ENCODE results near the gene PRR16. TPM values are rescaled to one million over a fixed set of nuclear protein-coding genes. Genes with fewer than 3 reads are reported as not detected.

Gene PRR16
- total RNA-seq, 1 donor from 2014 or later, result 4.7 TPM

GRCh38 chr5:120510994-120511686 lies 47.0 kb downstream of the PRR16 start:
- Histone ChIP-seq H3K9me3 (ENCODE audit: control insufficient read depth in 3 of 3, low read length in 3 of 3) (no peaks in the 10 kb centered on the region), H3K27me3 (ENCODE audit: control insufficient read depth in 3 of 3, insufficient read depth in 3 of 3, low read length in 3 of 3) (no peaks in the 10 kb centered on the region), H3K36me3 (ENCODE audit: control insufficient read depth in 3 of 3, insufficient read depth in 3 of 3, low read length in 3 of 3) (no peaks in the 10 kb centered on the region), H3K9ac (ENCODE audit: low read depth in 1 of 3, low read length in 3 of 3) (no peak overlapping the region), H3K4me1 (ENCODE audit: control insufficient read depth in 3 of 3, insufficient read depth in 3 of 3, low read length in 3 of 3) (no peaks in the 10 kb centered on the region), H3K27ac (ENCODE audit: low read depth, low read length) (no peak overlapping the region), H3K4me3 (ENCODE audit: low read length in 3 of 3) (no peak overlapping the region)

GRCh38 chr5:120512068-120512467 lies 48.0 kb downstream of the PRR16 start:
- Histone ChIP-seq H3K9me3 (ENCODE audit: control insufficient read depth in 3 of 3, low read length in 3 of 3) (no peaks in the 10 kb centered on the region), H3K4me3 (ENCODE audit: low read length in 3 of 3) (no peak overlapping the region), H3K9ac (ENCODE audit: low read depth in 1 of 3, low read length in 3 of 3) (no peak overlapping the region), H3K36me3 (ENCODE audit: control insufficient read depth in 3 of 3, insufficient read depth in 3 of 3, low read length in 3 of 3) (no peaks in the 10 kb centered on the region), H3K4me1 (ENCODE audit: control insufficient read depth in 3 of 3, insufficient read depth in 3 of 3, low read length in 3 of 3) (no peaks in the 10 kb centered on the region), H3K27me3 (ENCODE audit: control insufficient read depth in 3 of 3, insufficient read depth in 3 of 3, low read length in 3 of 3) (no peaks in the 10 kb centered on the region), H3K27ac (ENCODE audit: low read depth, low read length) (no peak overlapping the region)

- Histone ChIP-seq H3K4me1 (ENCODE audit: control insufficient read depth in 3 of 3, insufficient read depth in 3 of 3, low read length in 3 of 3) (peaks cover 0 to 5% (median 4%) of the 10 kb centered on the region in 3 donors), H3K27ac (ENCODE audit: low read depth, low read length) (no peak overlapping the region), H3K4me3 (ENCODE audit: low read length in 3 of 3) (no peak overlapping the region), H3K36me3 (ENCODE audit: control insufficient read depth in 3 of 3, insufficient read depth in 3 of 3, low read length in 3 of 3) (no peaks in the 10 kb centered on the region), H3K9me3 (ENCODE audit: control insufficient read depth in 3 of 3, low read length in 3 of 3) (no peaks in the 10 kb centered on the region), H3K27me3 (ENCODE audit: control insufficient read depth in 3 of 3, insufficient read depth in 3 of 3, low read length in 3 of 3) (no peaks in the 10 kb centered on the region), H3K9ac (ENCODE audit: low read depth in 1 of 3, low read length in 3 of 3) (no peak overlapping the region)
Measured at GRCh38 chr5:120512791-120513650, 48.9 kb downstream of the PRR16 start.

GRCh38 chr5:120516805-120517204 lies 52.7 kb downstream of the PRR16 start:
- Histone ChIP-seq H3K4me1 (ENCODE audit: control insufficient read depth in 3 of 3, insufficient read depth in 3 of 3, low read length in 3 of 3) (peaks cover 0 to 5% (median 4%) of the 10 kb centered on the region in 3 donors), H3K27me3 (ENCODE audit: control insufficient read depth in 3 of 3, insufficient read depth in 3 of 3, low read length in 3 of 3) (no peaks in the 10 kb centered on the region), H3K36me3 (ENCODE audit: control insufficient read depth in 3 of 3, insufficient read depth in 3 of 3, low read length in 3 of 3) (no peaks in the 10 kb centered on the region), H3K9me3 (ENCODE audit: control insufficient read depth in 3 of 3, low read length in 3 of 3) (no peaks in the 10 kb centered on the region), H3K4me3 (ENCODE audit: low read length in 3 of 3) (no peak overlapping the region), H3K9ac (ENCODE audit: low read depth in 1 of 3, low read length in 3 of 3) (no peak overlapping the region), H3K27ac (ENCODE audit: low read depth, low read length) (no peak overlapping the region)

GRCh38 chr5:120517607-120518252 lies 53.6 kb downstream of the PRR16 start:
- no peaks in the 10 kb centered on the region for H3K36me3 ChIP-seq (ENCODE audit: control insufficient read depth in 3 of 3, insufficient read depth in 3 of 3, low read length in 3 of 3)
- H3K27me3 ChIP-seq (ENCODE audit: control insufficient read depth in 3 of 3, insufficient read depth in 3 of 3, low read length in 3 of 3), result no peaks in the 10 kb centered on the region
- H3K4me1 ChIP-seq (ENCODE audit: control insufficient read depth in 3 of 3, insufficient read depth in 3 of 3, low read length in 3 of 3), result peaks cover 0 to 5% (median 4%) of the 10 kb centered on the region in 3 donors
- H3K27ac ChIP-seq (ENCODE audit: low read depth, low read length), result no peak overlapping the region
- no peak overlapping the region for H3K9ac ChIP-seq (ENCODE audit: low read depth in 1 of 3, low read length in 3 of 3)
- no peaks in the 10 kb centered on the region for H3K9me3 ChIP-seq (ENCODE audit: control insufficient read depth in 3 of 3, low read length in 3 of 3)
- no peak overlapping the region for H3K4me3 ChIP-seq (ENCODE audit: low read length in 3 of 3)

- no peaks in the 10 kb centered on the region for H3K36me3 ChIP-seq (ENCODE audit: control insufficient read depth in 3 of 3, insufficient read depth in 3 of 3, low read length in 3 of 3)
- no peaks in the 10 kb centered on the region for H3K9me3 ChIP-seq (ENCODE audit: control insufficient read depth in 3 of 3, low read length in 3 of 3)
- H3K9ac ChIP-seq (ENCODE audit: low read depth in 1 of 3, low read length in 3 of 3), result no peak overlapping the region
- H3K4me3 ChIP-seq (ENCODE audit: low read length in 3 of 3), result no peak overlapping the region
- H3K27ac ChIP-seq (ENCODE audit: low read depth, low read length), result no peak overlapping the region
- H3K27me3 ChIP-seq (ENCODE audit: control insufficient read depth in 3 of 3, insufficient read depth in 3 of 3, low read length in 3 of 3), result no peaks in the 10 kb centered on the region
- H3K4me1 ChIP-seq (ENCODE audit: control insufficient read depth in 3 of 3, insufficient read depth in 3 of 3, low read length in 3 of 3), result peaks cover 0 to 5% (median 4%) of the 10 kb centered on the region in 3 donors
Measured at GRCh38 chr5:120518581-120518980, 54.5 kb downstream of the PRR16 start.

- no peak overlapping the region for H3K9ac ChIP-seq (ENCODE audit: low read depth in 1 of 3, low read length in 3 of 3)
- no peak overlapping the region for H3K4me3 ChIP-seq (ENCODE audit: low read length in 3 of 3)
- no peaks in the 10 kb centered on the region for H3K9me3 ChIP-seq (ENCODE audit: control insufficient read depth in 3 of 3, low read length in 3 of 3)
Measured at GRCh38 chr5:120527251-120527650, 63.2 kb downstream of the PRR16 start.

GRCh38 chr5:120528609-120529008 lies 64.5 kb downstream of the PRR16 start:
- Histone ChIP-seq H3K4me1 (ENCODE audit: control insufficient read depth in 3 of 3, insufficient read depth in 3 of 3, low read length in 3 of 3) (peaks cover 2 to 8% (median 8%) of the 10 kb centered on the region in 3 donors), H3K27ac (ENCODE audit: low read depth, low read length) (no peak overlapping the region), H3K36me3 (ENCODE audit: control insufficient read depth in 3 of 3, insufficient read depth in 3 of 3, low read length in 3 of 3) (no peaks in the 10 kb centered on the region), H3K4me3 (ENCODE audit: low read length in 3 of 3) (no peak overlapping the region), H3K9me3 (ENCODE audit: control insufficient read depth in 3 of 3, low read length in 3 of 3) (no peaks in the 10 kb centered on the region), H3K27me3 (ENCODE audit: control insufficient read depth in 3 of 3, insufficient read depth in 3 of 3, low read length in 3 of 3) (no peaks in the 10 kb centered on the region), H3K9ac (ENCODE audit: low read depth in 1 of 3, low read length in 3 of 3) (no peak overlapping the region)

More at GRCh38 chr5:120527251-120527650, 63.2 kb downstream of the PRR16 start:
- Histone ChIP-seq H3K27me3 (ENCODE audit: control insufficient read depth in 3 of 3, insufficient read depth in 3 of 3, low read length in 3 of 3) (no peaks in the 10 kb centered on the region), H3K36me3 (ENCODE audit: control insufficient read depth in 3 of 3, insufficient read depth in 3 of 3, low read length in 3 of 3) (no peaks in the 10 kb centered on the region), H3K4me1 (ENCODE audit: control insufficient read depth in 3 of 3, insufficient read depth in 3 of 3, low read length in 3 of 3) (peaks cover 2 to 8% (median 8%) of the 10 kb centered on the region in 3 donors), H3K27ac (ENCODE audit: low read depth, low read length) (no peak overlapping the region)

- H3K4me1 ChIP-seq (ENCODE audit: control insufficient read depth in 3 of 3, insufficient read depth in 3 of 3, low read length in 3 of 3), result peaks cover 2 to 8% (median 8%) of the 10 kb centered on the region in 3 donors
- H3K4me3 ChIP-seq (ENCODE audit: low read length in 3 of 3), result no peak overlapping the region
- no peaks in the 10 kb centered on the region for H3K27me3 ChIP-seq (ENCODE audit: control insufficient read depth in 3 of 3, insufficient read depth in 3 of 3, low read length in 3 of 3)
- H3K36me3 ChIP-seq (ENCODE audit: control insufficient read depth in 3 of 3, insufficient read depth in 3 of 3, low read length in 3 of 3), result no peaks in the 10 kb centered on the region
- no peak overlapping the region for H3K27ac ChIP-seq (ENCODE audit: low read depth, low read length)
- H3K9ac ChIP-seq (ENCODE audit: low read depth in 1 of 3, low read length in 3 of 3), result no peak overlapping the region
- no peaks in the 10 kb centered on the region for H3K9me3 ChIP-seq (ENCODE audit: control insufficient read depth in 3 of 3, low read length in 3 of 3)
Measured at GRCh38 chr5:120529386-120529785, 65.3 kb downstream of the PRR16 start.

GRCh38 chr5:120531215-120531614 lies 67.1 kb downstream of the PRR16 start:
- peaks cover 2 to 8% (median 8%) of the 10 kb centered on the region in 3 donors for H3K4me1 ChIP-seq (ENCODE audit: control insufficient read depth in 3 of 3, insufficient read depth in 3 of 3, low read length in 3 of 3)
- no peaks in the 10 kb centered on the region for H3K27me3 ChIP-seq (ENCODE audit: control insufficient read depth in 3 of 3, insufficient read depth in 3 of 3, low read length in 3 of 3)
- no peak overlapping the region for H3K9ac ChIP-seq (ENCODE audit: low read depth in 1 of 3, low read length in 3 of 3)
- no peak overlapping the region for H3K4me3 ChIP-seq (ENCODE audit: low read length in 3 of 3)
- H3K27ac ChIP-seq (ENCODE audit: low read depth, low read length), result no peak overlapping the region
- H3K9me3 ChIP-seq (ENCODE audit: control insufficient read depth in 3 of 3, low read length in 3 of 3), result no peaks in the 10 kb centered on the region
- H3K36me3 ChIP-seq (ENCODE audit: control insufficient read depth in 3 of 3, insufficient read depth in 3 of 3, low read length in 3 of 3), result no peaks in the 10 kb centered on the region

Measured in skeletal muscle tissue (tissue), 4 donors.